22Rv1 (cell line): ENCODE results near the gene USF3.
A peak's percentile ranks its signal among the peaks of the same experiment; 100 is the strongest.

Experiments used
- H3K27ac ChIP-seq: fragments of 450-650 bp; 2 replicates; pipeline ENCODE4 v1.5.1; 2017
- ZFX ChIP-seq: fragments of 450-650 bp; IDR thresholded peaks from 2 replicates; pipeline ENCODE4 v1.6.1; 2017; ENCODE audit warnings: antibody characterized with exemption, borderline replicate concordance
- TF ChIP-seq, protein P1 (sequence below): fragments of 450-650 bp; IDR thresholded peaks from 2 replicates; pipeline ENCODE4 v1.5.1; 2017; ENCODE audit warnings: mild to moderate bottlenecking

The USF3 gene, protein sequence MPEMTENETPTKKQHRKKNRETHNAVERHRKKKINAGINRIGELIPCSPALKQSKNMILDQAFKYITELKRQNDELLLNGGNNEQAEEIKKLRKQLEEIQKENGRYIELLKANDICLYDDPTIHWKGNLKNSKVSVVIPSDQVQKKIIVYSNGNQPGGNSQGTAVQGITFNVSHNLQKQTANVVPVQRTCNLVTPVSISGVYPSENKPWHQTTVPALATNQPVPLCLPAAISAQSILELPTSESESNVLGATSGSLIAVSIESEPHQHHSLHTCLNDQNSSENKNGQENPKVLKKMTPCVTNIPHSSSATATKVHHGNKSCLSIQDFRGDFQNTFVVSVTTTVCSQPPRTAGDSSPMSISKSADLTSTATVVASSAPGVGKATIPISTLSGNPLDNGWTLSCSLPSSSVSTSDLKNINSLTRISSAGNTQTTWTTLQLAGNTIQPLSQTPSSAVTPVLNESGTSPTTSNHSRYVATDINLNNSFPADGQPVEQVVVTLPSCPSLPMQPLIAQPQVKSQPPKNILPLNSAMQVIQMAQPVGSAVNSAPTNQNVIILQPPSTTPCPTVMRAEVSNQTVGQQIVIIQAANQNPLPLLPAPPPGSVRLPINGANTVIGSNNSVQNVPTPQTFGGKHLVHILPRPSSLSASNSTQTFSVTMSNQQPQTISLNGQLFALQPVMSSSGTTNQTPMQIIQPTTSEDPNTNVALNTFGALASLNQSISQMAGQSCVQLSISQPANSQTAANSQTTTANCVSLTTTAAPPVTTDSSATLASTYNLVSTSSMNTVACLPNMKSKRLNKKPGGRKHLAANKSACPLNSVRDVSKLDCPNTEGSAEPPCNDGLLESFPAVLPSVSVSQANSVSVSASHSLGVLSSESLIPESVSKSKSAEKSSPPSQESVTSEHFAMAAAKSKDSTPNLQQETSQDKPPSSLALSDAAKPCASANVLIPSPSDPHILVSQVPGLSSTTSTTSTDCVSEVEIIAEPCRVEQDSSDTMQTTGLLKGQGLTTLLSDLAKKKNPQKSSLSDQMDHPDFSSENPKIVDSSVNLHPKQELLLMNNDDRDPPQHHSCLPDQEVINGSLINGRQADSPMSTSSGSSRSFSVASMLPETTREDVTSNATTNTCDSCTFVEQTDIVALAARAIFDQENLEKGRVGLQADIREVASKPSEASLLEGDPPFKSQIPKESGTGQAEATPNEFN (N-terminal part only)

DNA sequence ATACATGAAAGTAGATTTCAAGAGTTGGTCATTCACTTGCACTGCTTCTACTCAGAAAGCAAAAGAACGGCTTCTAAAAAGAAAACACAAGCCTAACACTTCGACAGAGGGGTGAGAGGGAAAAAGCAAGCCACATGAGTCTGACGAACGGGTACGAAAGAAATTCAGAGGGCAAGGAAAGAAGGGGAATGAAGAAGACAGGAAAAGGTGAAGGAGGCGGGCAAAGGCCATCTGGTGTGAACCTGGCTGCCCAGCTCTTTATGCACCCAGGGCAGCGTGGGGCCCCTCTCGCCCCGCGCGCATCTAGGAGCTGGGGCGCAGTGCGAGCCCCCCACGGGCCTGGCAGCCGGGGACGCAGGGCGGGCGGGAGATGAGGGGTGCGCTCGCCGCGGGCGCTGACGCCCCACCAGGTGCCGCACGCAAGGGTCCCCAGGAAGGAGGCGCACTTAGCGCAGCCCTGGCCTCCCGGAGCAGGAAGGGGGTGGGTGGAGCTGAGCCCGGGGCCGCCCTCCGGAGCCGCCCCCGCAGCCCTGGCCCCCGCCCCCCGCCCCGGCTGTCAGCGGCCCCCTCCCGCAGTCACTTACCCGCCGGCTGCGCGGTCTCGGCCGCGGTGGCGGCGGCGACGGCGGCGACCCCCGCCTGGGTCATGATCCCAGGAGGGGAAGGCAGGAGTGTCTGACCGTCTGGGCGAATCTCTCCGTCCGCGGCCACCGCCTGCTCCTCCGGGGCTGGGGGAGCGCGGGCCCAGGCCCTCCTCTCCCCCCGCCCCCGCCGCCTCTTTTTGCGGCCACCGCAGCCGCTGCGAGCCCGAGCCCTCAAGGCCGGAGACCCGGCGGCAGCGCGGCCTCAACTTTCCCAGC, at the start of gene USF3:
Gene USF3 (minus strand): TSS at position 857 of the 860 bp plus-strand sequence. CDS start 21,764 bp downstream, outside the sequence.
- H3K27ac ChIP-seq: peak within 1 kb of the TSS; percentile 82
- no peak for TF ChIP-seq ZFX

DNA sequence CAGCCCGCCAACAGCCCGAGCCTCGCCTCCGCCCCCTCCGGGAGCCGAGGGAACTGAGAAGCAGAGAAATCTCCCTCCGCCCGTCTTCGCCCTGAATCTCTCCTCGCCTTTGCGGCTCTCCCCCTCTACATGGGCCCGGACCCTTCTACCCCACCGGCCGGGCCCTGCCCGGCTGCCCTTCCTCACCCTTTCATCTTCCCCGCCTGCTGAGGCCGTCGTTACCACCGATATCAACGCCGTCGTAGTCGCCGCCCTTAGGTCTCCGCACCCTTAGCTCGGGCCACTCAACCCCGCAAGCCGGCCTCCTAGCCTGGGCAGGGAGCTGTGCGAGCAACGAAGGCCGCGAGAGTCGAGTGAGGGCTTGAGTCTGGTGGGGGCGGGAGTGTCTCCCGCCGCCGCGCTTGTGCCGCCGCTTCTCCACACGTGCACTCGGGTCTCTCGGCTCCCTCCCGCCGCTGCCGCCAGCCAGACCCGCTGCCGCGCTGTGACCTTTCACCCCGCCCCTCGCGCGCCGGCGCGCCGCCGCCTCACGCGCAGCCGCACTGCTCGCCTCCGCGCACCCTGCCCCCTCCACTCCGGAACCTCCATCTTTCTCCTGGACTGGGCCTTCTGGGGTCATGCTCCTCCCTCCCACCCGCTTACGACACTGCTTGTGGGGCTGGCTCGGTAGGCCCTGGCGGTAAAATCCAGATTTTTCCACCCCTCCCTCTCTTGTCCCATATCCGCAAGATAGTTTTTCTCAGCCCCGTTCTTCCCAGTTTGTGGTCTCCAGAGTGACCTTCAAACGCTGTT, 49.5 kb upstream of the USF3 start, which contains the start of gene NAA50:
Gene NAA50 (minus strand): TSS at position 494 of the 792 bp plus-strand sequence. CDS start 300 bp downstream, at position 194.
- peak within 1 kb of the TSS; percentile 99 for H3K27ac ChIP-seq
- TF ChIP-seq, protein P1, sequence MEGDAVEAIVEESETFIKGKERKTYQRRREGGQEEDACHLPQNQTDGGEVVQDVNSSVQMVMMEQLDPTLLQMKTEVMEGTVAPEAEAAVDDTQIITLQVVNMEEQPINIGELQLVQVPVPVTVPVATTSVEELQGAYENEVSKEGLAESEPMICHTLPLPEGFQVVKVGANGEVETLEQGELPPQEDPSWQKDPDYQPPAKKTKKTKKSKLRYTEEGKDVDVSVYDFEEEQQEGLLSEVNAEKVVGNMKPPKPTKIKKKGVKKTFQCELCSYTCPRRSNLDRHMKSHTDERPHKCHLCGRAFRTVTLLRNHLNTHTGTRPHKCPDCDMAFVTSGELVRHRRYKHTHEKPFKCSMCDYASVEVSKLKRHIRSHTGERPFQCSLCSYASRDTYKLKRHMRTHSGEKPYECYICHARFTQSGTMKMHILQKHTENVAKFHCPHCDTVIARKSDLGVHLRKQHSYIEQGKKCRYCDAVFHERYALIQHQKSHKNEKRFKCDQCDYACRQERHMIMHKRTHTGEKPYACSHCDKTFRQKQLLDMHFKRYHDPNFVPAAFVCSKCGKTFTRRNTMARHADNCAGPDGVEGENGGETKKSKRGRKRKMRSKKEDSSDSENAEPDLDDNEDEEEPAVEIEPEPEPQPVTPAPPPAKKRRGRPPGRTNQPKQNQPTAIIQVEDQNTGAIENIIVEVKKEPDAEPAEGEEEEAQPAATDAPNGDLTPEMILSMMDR: no peak; the same call in 1 of the 2 replicates
- no peak for TF ChIP-seq ZFX

DNA sequence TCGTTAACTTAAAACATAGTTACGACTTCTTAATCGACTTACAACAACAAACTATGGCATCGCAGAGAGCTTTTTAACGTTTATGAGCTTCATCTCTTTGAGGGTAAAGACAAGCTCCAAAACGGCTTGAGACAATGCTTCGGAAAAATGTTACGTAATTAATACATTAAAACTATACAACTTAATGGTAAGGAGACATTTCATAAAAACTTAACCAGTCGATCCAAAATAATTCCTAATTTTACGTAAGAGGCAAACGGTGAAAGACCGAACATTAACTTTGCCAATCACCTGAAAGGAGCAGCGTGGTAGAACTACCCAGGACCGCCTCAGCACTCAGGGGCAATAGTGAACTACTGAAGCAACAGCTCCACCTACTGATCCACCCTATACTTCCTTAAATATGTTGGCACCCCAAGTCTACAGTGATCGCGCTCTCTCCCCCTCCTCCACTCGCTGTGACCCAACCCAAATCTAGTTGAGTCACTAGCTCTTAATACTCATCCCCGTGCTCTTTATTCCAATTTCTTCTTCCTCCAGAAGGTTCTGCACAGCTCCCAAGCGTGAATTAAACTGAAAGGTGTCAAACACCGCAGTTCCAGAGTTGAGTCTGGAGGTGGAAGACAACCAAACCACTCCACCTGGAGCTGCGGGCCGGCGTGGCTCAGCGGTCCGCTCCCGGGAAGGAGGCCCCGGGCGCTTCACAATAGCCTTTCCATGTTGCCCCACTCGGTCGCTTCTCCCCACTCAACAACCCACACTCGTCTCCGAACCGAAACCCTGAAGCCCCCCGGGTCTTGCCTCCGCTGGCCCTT, 48.7 kb upstream of the USF3 start:
- TF ChIP-seq ZFX: no peak
- TF ChIP-seq, protein P1: peak; percentile 75
- peak overlapping the region; percentile 99 for H3K27ac ChIP-seq

DNA sequence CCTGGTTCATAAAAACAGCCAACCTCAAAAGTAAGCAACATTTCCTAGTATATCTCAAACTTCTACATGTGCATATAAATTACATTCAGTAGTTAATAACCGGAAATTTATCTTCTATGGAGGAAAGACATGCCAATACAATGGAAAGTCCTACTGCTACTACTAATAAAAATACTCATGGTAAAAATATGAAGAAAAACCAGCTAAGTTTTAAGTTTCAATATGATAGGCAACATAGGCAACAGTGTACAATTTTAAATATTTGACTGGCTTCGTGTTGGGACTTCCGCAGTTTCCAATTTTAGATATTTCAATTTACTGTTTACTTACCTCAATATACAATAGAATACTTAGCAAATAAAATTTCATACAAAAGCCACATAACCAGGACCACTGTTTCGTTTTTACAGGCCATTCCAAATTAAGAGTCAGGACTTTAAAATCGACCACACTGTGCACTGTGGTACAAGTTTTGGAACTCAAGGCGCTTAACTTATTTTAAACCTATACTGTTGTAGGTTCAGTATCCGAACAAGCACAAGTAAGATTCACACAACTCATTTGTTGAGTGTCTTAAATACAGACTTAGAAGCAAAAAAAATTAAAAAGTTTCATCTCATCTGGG, 46.7 kb upstream of the USF3 start:
- no peak overlapping the region for H3K27ac ChIP-seq
- TF ChIP-seq, protein P1: no peak
- TF ChIP-seq ZFX: no peak

DNA sequence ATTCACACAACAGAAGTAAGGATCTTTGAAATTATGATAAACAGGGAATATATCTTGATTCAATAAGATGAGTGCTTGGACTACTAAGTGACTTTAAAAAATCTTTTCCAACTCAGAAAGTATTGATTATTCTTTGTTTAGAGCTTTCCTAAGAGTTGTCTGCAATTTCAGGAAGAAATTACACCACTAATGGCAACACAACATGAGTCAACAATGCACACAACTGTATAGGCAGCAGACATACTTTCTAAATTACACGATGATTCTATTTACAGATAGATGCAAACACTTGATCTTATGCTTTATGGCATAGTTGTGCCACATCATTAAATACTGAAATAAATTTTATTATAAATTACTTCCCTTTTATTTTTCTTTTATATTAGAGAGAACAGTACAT, 45.2 kb upstream of the USF3 start:
- TF ChIP-seq ZFX: no peak
- TF ChIP-seq, protein P1: no peak
- H3K27ac ChIP-seq: no peak overlapping the region

DNA sequence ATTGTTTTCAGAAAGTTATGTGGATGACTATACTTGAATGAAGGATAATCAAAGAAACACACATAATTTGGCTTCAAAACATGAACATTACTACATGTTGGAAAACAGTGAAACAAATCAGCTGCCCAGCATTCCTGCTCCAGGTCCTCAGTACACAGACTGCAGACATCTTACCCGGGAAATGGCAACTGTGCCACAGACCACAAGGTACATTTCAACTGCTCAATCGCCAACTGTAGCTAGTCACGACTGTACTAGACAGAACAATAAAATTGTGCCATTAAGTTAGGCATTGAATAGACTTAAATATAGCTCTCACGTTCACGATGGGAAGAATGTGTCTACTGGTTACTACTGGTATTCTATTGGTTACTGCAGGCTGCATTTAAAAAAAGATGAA, 44.6 kb upstream of the USF3 start:
- no peak for TF ChIP-seq ZFX
- TF ChIP-seq, protein P1: no peak
- no peak overlapping the region for H3K27ac ChIP-seq
